Fibroblast of mammary gland (primary cell): ENCODE measurements around the gene IL6R.

ENCODE experiments used
- DNase-seq: peaks from one replicate; pipeline ENCODE4 v3.0.0-alpha.2; 2010; ENCODE audit warnings: low read depth
- H3K4me3 ChIP-seq: 2 replicates; pipeline ENCODE4 v1.5.1; 2011; ENCODE audit warnings: low read depth, mild to moderate bottlenecking, low read length, moderate library complexity; ENCODE audit not compliant: control insufficient read depth
- CTCF ChIP-seq: conservative IDR thresholded peaks from 2 replicates; pipeline ENCODE4 v1.5.1; 2011; ENCODE audit warnings: low read depth, low read length, inconsistent platforms; ENCODE audit not compliant: control insufficient read depth, insufficient read depth

Gene IL6R

GRCh38 chr1:154427173-154428139 is 22.3 kb downstream of the IL6R start:
- no peak overlapping the region for H3K4me3 ChIP-seq
- peak; percentile 79 for DNase-seq
- TF ChIP-seq CTCF, result no peak

- DNase-seq, result no peak
- no peak for TF ChIP-seq CTCF
- H3K4me3 ChIP-seq, result no peak overlapping the region
Observed at GRCh38 chr1:154429118-154429517, 24.0 kb downstream of the IL6R start.

DNA sequence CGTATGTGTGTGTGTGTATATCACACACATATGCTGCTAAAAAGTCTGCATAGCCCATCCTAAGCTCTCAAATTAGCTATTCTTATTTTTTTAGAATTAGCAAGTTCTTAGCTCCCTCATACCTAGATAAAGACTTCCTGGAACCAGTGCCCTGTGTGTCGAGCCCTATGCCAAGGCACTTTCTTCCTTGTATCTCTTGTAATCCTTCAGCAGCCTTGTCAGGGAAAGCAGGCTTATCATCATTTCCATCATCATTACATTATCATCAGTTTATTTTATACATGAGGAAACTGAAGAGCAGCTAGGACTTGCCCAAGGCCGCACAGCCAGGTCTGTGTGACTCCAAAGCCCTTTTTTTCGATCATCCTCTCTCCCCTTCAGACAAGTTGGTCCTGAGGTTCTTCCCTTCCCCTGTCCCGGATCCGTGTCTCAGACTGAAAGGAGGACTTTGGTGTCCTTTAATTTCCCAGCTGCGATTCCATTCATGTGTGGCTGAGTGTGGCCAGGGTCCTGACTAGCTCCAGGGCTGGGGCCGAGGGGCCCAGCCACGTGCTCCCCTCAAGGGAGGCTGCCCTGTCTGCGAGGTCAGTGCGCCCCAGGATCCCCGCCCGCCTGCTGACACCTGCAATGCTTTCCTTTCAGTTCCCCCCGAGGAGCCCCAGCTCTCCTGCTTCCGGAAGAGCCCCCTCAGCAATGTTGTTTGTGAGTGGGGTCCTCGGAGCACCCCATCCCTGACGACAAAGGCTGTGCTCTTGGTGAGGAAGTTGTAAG is 24.9 kb downstream of the IL6R start:
- TF ChIP-seq CTCF, result no peak
- no peak for DNase-seq
- no peak overlapping the region for H3K4me3 ChIP-seq

- H3K4me3 ChIP-seq, result no peak overlapping the region
- DNase-seq, result peak; percentile 27
- no peak for TF ChIP-seq CTCF
Observed at GRCh38 chr1:154430903-154431302, 25.8 kb downstream of the IL6R start.

DNA sequence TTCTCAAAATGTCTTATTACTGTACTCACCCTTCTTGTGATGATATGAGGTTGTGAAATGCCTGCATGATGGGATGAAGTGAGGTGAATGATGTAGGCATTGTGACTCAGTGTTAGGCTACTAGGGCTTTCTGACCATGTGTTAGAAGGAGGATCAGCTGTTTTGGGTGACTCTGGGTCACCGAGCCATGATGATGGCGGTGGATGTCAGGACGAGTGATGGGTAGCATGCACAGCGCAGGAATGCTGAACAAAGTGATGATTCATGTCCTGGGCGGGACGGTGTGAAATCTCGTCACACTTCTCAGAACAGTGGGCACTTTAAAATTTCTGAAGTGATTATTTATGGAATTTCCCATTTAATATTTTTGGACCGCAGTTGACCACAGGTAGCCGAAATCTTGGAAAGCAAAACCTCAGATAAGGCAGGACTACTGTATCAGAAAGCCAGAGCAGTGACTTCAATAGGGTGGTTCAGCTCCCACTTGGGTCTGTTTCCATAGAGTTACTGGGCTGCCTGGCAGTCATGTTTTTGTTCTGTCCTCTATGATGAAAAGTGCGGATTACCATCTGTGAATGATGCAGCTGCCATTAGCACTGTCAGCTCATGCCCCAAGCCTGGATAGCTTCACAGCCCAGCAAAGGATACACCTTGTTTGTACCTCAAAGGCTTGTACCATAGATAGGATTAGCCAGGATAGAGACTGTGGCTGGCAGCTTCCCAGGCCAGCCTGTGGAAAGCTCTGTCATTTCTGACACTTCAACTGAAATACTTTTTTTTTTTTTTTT is 26.6 kb downstream of the IL6R start:
- no peak overlapping the region for H3K4me3 ChIP-seq
- DNase-seq, result peak; percentile 100
- TF ChIP-seq CTCF, result no peak

- no peak overlapping the region for H3K4me3 ChIP-seq
- no peak for TF ChIP-seq CTCF
- no peak for DNase-seq
Observed at GRCh38 chr1:154433161-154433764, 28.1 kb downstream of the IL6R start.
